Liver (tissue), 9 donors: ENCODE data around the gene PRPF18. TPM values are rescaled to one million over a fixed set of nuclear protein-coding genes. Genes with fewer than 3 reads are reported as not detected.

Experiments used
- DNase-seq: peaks from one replicate; pipeline ENCODE4 v3.0.0-alpha.2; 2017; ENCODE audit warnings: low spot score
- H3K27ac ChIP-seq, 2 donors: one replicate each; pipeline ENCODE4 v1.7.0; 2013; ENCODE audit warnings: inconsistent platforms in 2 of 2, low read length in 2 of 2, control low read depth in 1 of 2, low read depth in 1 of 2, mild to moderate bottlenecking in 1 of 2
- H3K27me3 ChIP-seq, 4 donors: one replicate each; pipeline versions ENCODE4 v1.6.1 to v1.7.0; 2013; ENCODE audit warnings: low read length in 3 of 4, inconsistent platforms in 1 of 4, mild to moderate bottlenecking in 1 of 4, moderate library complexity in 1 of 4; ENCODE audit not compliant: control insufficient read depth in 4 of 4, insufficient read depth in 4 of 4
- H3K36me3 ChIP-seq, 4 donors: one replicate each; pipeline versions ENCODE4 v1.6.1 to v1.7.0; 2013; ENCODE audit warnings: low read length in 3 of 4, mild to moderate bottlenecking in 3 of 4, low read depth in 1 of 4, moderate library complexity in 1 of 4; ENCODE audit not compliant: control insufficient read depth in 4 of 4, insufficient read depth in 3 of 4
- H3K4me1 ChIP-seq, 4 donors: one replicate each; pipeline versions ENCODE4 v1.6.1 to v1.7.0; 2013; ENCODE audit warnings: low read length in 3 of 4, mild to moderate bottlenecking in 3 of 4, moderate library complexity in 1 of 4; ENCODE audit not compliant: control insufficient read depth in 4 of 4, insufficient read depth in 4 of 4
- H3K4me3 ChIP-seq, 3 donors: one replicate each; pipeline versions ENCODE4 v1.6.1 to v1.7.0; 2013; ENCODE audit warnings: low read length in 3 of 3, control low read depth in 1 of 3, low read depth in 1 of 3, mild to moderate bottlenecking in 1 of 3
- H3K9ac ChIP-seq, 2 donors: one replicate each; pipeline ENCODE4 v1.7.0; 2013; ENCODE audit warnings: low read length in 2 of 2, mild to moderate bottlenecking in 2 of 2, moderate library complexity in 2 of 2, control low read depth in 1 of 2, low read depth in 1 of 2
- H3K9me3 ChIP-seq, 4 donors: one replicate each; pipeline versions ENCODE4 v1.6.1 to v1.7.0; 2013; ENCODE audit warnings: low read length in 3 of 4; ENCODE audit not compliant: control insufficient read depth in 4 of 4
- ATF3 ChIP-seq: IDR thresholded peaks from 2 replicates; pipeline ENCODE4 v1.6.1; 2016; ENCODE audit warnings: antibody characterized with exemption
- EGR1 ChIP-seq, 2 donors: IDR thresholded peaks; 2 replicates each; pipeline ENCODE4 v1.6.1; 2016 to 2018; ENCODE audit warnings: antibody characterized with exemption in 2 of 2, low read depth in 2 of 2
- FOXA1 ChIP-seq: IDR thresholded peaks from 2 replicates; pipeline ENCODE4 v1.6.1; 2016; ENCODE audit warnings: antibody characterized with exemption
- FOXA2 ChIP-seq: IDR thresholded peaks from 2 replicates; pipeline ENCODE4 v1.6.1; 2016; ENCODE audit warnings: antibody characterized with exemption
- GABPA ChIP-seq, 2 donors: IDR thresholded peaks in 1 of 2; conservative IDR thresholded peaks in 1 of 2; 2 replicates each; pipeline ENCODE4 v1.6.1; 2016; ENCODE audit warnings: antibody characterized with exemption in 2 of 2, mild to moderate bottlenecking in 1 of 2, moderate library complexity in 1 of 2
- HNF4A ChIP-seq, 2 donors: conservative IDR thresholded peaks; 2 replicates each; pipeline ENCODE4 v1.6.1; 2016; ENCODE audit warnings: antibody characterized with exemption in 2 of 2, mild to moderate bottlenecking in 2 of 2
- HNF4G ChIP-seq: IDR thresholded peaks from 2 replicates; pipeline ENCODE4 v1.6.1; 2016; ENCODE audit warnings: antibody characterized with exemption
- JUND ChIP-seq, 2 donors: IDR thresholded peaks; 2 replicates each; pipeline ENCODE4 v1.6.1; 2016; ENCODE audit warnings: antibody characterized with exemption in 2 of 2
- RXRA ChIP-seq, 2 donors: IDR thresholded peaks; 2 replicates each; pipeline ENCODE4 v1.6.1; 2017 to 2018; ENCODE audit warnings: antibody characterized with exemption in 2 of 2, mild to moderate bottlenecking in 1 of 2
- SP1 ChIP-seq: IDR thresholded peaks from 2 replicates; pipeline ENCODE4 v1.6.1; 2018; ENCODE audit warnings: antibody characterized with exemption, mild to moderate bottlenecking
- YY1 ChIP-seq: IDR thresholded peaks from 2 replicates; pipeline ENCODE4 v1.6.1; 2016; ENCODE audit warnings: antibody characterized with exemption, mild to moderate bottlenecking
- ZBTB33 ChIP-seq: IDR thresholded peaks from 2 replicates; pipeline ENCODE4 v1.6.1; 2016; ENCODE audit warnings: antibody characterized with exemption
- WGBS: extraction: QIAGEN DNeasy Blood & Tissue Kit; methylation state at CpG from one replicate; pipeline ENCODE4 v1.1.7; 2013; 5-methylcytosine and 5-hydroxymethylcytosine counted together
- polyA plus RNA-seq, 2 donors: library from polyadenylated mRNA; stranded (reverse) in 1 of 2; unstranded in 1 of 2; fragments of 200-250 nt in 1 of 2; fragments of >200 nt in 1 of 2; fragmentation: Nextera tagmentation in 1 of 2; extraction: Ambion mirVana in 1 of 2; gene quantifications; one replicate each; pipeline versions ENCODE4 v1.2.1 to v1.2.3, GENCODE V29; 2013 to 2015
- total RNA-seq, 2 donors: library from RNA; depleted of rRNA; stranded (reverse); fragments of >200 nt; gene quantifications; one replicate each; pipeline ENCODE4 v1.2.3, GENCODE V29; 2014
- TF ChIP-seq, protein P1 (sequence below): IDR thresholded peaks from 2 replicates; pipeline ENCODE4 v1.6.1; 2016; ENCODE audit warnings: antibody characterized with exemption
- TF ChIP-seq, protein P2 (sequence below): fragments of 150-350 bp; IDR thresholded peaks from 2 replicates; pipeline ENCODE4 v1.5.1; 2017; ENCODE audit warnings: improper control_type of control experiment, low read depth, low read length; ENCODE audit not compliant: missing input control
- TF ChIP-seq, protein P3 (sequence below): IDR thresholded peaks from 2 replicates; pipeline ENCODE4 v1.6.1; 2016; ENCODE audit warnings: antibody characterized with exemption, mild to moderate bottlenecking
- donor health status: healthy.
- donor health status: healthy.
- donor health status: healthy.
- donor health status: healthy.
- donor health status: healthy.

PRPF18 gene
- total and polyA plus RNA-seq, 4 donors, result 10.0 to 28.3 (median 14.5) TPM

DNA sequence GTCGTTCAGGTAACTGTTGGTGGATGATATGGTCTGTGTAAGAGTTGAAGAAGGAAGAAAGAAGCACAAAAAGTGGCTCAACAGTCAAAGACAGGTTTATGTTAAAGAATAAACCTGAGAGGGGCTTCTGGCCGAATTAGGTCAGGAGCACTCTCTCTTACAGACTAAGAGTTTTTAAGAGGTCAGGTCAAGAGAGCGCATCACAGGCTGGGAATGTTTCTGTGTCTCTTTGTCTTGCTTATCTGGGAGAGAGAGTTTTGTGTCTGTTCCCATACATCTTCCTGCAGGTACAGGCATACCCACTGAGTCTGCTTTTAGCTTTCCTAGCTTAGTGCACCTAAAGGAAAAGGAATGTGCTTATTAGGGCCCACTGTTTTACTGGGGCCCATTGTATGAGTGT lies 22.2 kb upstream of the PRPF18 start:
- no peak overlapping the region for H3K4me3 ChIP-seq
- no peak for DNase-seq
- no peaks in the 10 kb centered on the region for H3K9me3 ChIP-seq
- H3K4me1 ChIP-seq, result no peaks in the 10 kb centered on the region
- TF ChIP-seq ZBTB33 (no peak), YY1 (no peak), SP1 (no peak), ATF3 (no peak), JUND (IDR thresholded peaks at IDR 0.05) (no peak), FOXA1 (no peak)
- TF ChIP-seq, protein P1, sequence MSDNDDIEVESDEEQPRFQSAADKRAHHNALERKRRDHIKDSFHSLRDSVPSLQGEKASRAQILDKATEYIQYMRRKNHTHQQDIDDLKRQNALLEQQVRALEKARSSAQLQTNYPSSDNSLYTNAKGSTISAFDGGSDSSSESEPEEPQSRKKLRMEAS, result no peak
- no peaks in the 10 kb centered on the region for H3K36me3 ChIP-seq
- WGBS, result 85% methylated on average over 3 of the region's 3 CpGs
- H3K27ac ChIP-seq, result no peak overlapping the region
- H3K27me3 ChIP-seq, result no peaks in the 10 kb centered on the region
- no peak overlapping the region for H3K9ac ChIP-seq

GRCh38 chr10:13567030-13567429 lies 19.7 kb upstream of the PRPF18 start:
- H3K27me3 ChIP-seq, result no peaks in the 10 kb centered on the region
- no peak overlapping the region for H3K27ac ChIP-seq
- DNase-seq, result no peak
- H3K36me3 ChIP-seq, result no peaks in the 10 kb centered on the region
- WGBS, result 90% methylated on average over 1 of the region's 1 CpG
- H3K9ac ChIP-seq, result no peak overlapping the region
- H3K4me1 ChIP-seq, result no peaks in the 10 kb centered on the region
- H3K9me3 ChIP-seq, result no peaks in the 10 kb centered on the region
- TF ChIP-seq FOXA1, result no peak
- TF ChIP-seq GABPA (IDR thresholded peaks at IDR 0.05 in 1 of 2, conservative IDR thresholded peaks at IDR 0.05 in 1 of 2), result no peak
- no peak for TF ChIP-seq HNF4A (conservative IDR thresholded peaks at IDR 0.05)
- TF ChIP-seq ATF3, result no peak
- H3K4me3 ChIP-seq, result no peak overlapping the region

DNA sequence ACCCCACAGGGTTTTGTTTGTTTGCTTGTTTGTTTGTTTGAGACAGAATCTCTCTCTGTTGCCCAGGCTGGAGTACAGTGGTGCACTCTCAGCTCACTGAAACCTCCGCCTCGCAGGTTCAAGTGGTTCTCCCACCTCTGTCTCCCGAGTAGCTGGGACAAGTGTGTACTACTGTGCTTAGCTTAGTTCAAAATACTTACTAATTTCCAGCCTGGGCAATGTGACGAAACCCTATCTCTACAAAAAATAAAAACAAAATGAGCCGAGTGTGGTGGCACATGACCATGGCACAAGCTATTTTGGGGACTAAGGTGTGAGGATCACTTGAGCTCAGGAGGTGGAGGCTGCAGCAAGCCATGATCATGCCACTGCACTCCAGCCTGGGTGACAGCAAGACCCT lies 15.2 kb upstream of the PRPF18 start:
- Histone ChIP-seq H3K4me3 (no peak overlapping the region), H3K27ac (no peak overlapping the region), H3K9me3 (no peaks in the 10 kb centered on the region), H3K9ac (no peak overlapping the region), H3K36me3 (no peaks in the 10 kb centered on the region), H3K27me3 (no peaks in the 10 kb centered on the region), H3K4me1 (no peaks in the 10 kb centered on the region)
- no peak for DNase-seq
- 76% methylated on average over 5 of the region's 5 CpGs for WGBS
- TF ChIP-seq, protein P2, sequence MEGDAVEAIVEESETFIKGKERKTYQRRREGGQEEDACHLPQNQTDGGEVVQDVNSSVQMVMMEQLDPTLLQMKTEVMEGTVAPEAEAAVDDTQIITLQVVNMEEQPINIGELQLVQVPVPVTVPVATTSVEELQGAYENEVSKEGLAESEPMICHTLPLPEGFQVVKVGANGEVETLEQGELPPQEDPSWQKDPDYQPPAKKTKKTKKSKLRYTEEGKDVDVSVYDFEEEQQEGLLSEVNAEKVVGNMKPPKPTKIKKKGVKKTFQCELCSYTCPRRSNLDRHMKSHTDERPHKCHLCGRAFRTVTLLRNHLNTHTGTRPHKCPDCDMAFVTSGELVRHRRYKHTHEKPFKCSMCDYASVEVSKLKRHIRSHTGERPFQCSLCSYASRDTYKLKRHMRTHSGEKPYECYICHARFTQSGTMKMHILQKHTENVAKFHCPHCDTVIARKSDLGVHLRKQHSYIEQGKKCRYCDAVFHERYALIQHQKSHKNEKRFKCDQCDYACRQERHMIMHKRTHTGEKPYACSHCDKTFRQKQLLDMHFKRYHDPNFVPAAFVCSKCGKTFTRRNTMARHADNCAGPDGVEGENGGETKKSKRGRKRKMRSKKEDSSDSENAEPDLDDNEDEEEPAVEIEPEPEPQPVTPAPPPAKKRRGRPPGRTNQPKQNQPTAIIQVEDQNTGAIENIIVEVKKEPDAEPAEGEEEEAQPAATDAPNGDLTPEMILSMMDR, result no peak
- no peak for TF ChIP-seq HNF4A (conservative IDR thresholded peaks at IDR 0.05)
- TF ChIP-seq, protein P3, sequence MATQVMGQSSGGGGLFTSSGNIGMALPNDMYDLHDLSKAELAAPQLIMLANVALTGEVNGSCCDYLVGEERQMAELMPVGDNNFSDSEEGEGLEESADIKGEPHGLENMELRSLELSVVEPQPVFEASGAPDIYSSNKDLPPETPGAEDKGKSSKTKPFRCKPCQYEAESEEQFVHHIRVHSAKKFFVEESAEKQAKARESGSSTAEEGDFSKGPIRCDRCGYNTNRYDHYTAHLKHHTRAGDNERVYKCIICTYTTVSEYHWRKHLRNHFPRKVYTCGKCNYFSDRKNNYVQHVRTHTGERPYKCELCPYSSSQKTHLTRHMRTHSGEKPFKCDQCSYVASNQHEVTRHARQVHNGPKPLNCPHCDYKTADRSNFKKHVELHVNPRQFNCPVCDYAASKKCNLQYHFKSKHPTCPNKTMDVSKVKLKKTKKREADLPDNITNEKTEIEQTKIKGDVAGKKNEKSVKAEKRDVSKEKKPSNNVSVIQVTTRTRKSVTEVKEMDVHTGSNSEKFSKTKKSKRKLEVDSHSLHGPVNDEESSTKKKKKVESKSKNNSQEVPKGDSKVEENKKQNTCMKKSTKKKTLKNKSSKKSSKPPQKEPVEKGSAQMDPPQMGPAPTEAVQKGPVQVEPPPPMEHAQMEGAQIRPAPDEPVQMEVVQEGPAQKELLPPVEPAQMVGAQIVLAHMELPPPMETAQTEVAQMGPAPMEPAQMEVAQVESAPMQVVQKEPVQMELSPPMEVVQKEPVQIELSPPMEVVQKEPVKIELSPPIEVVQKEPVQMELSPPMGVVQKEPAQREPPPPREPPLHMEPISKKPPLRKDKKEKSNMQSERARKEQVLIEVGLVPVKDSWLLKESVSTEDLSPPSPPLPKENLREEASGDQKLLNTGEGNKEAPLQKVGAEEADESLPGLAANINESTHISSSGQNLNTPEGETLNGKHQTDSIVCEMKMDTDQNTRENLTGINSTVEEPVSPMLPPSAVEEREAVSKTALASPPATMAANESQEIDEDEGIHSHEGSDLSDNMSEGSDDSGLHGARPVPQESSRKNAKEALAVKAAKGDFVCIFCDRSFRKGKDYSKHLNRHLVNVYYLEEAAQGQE, result no peak
- no peak for TF ChIP-seq HNF4G
- TF ChIP-seq EGR1 (IDR thresholded peaks at IDR 0.05; ENCODE audit: low read depth in 2 of 2), result no peak
- no peak for TF ChIP-seq GABPA (IDR thresholded peaks at IDR 0.05 in 1 of 2, conservative IDR thresholded peaks at IDR 0.05 in 1 of 2)
- no peak for TF ChIP-seq FOXA2
- no peak for TF ChIP-seq ATF3
- no peak for TF ChIP-seq YY1
- no peak for TF ChIP-seq JUND (IDR thresholded peaks at IDR 0.05)
- TF ChIP-seq SP1, result no peak
- TF ChIP-seq FOXA1, result no peak
- TF ChIP-seq RXRA (IDR thresholded peaks at IDR 0.05), result no peak
- TF ChIP-seq, protein P1, result no peak
